HG02642 (cell line): ENCODE measurements around the gene DUSP16.

Source experiments
- ATAC-seq: cut with Tn5 transposase; IDR thresholded peaks from one replicate; pipeline ENCODE4 v1.9.1; 2021; ENCODE audit warnings: mild to moderate bottlenecking; ENCODE audit not compliant: unreplicated experiment, poor library complexity

Gene DUSP16

DNA sequence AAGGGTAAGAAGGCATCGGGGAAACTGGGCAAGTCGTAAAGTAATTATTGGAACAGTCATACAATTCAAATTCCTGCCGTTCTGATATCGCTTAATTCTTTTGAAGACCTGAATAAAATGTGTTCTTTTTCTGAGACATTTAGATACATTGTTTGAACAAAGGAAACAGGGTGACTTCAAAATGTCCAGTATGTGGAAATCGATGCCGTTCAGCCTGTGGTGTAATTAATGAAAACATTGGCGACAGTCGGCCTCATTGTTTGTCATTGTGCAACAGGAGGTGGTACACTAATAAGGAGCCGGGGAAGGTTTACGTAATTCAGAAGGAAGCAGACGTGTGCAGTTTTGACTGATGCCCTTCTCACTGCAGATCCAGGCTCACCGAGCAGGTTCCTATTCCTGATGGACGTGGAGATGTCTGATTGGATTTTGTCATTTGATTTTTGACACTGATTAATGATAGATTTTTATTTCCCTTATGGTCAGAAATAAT lies 113.1 kb downstream of the DUSP16 start:
- ATAC-seq = no peak

DNA sequence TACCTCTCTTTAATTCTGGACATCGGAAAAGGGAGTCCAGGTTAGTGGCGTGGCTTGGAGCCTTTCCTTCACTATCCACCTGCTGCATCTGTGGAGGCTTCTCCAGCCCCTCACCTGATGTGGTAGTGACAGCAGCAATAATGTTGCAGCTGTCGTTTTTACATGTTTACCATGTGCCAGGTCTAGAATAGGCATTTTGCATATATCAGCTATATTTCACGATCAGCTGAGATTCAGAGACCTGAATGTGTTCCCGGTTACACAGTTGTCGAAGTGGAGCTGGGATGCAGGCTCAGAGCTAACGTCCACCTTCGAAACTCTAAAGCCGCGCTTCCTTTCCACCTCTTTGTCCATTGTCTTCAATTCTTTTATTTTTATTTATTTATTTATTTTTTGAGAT lies 114.8 kb downstream of the DUSP16 start:
- ATAC-seq = no peak

DNA sequence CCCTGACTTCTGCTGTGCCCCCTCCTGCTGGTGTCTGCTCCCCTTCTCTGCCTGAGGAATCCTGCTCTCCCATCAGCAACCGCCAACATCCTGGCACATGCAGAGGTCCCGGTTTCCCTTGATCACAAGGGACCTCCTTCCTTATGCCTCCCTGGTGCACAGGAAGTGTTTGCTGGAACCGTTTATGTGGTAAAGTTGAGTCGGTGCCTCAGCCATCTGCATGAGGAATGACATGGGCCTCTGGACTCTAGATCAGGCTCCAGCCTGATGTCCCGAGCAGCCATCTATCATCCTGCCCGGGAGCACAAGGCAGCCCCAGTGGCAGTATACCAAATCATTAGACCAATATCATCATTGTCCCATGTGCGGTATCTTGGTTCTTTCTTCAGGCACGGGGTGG lies 115.4 kb downstream of the DUSP16 start:
- ATAC-seq = no peak

DNA sequence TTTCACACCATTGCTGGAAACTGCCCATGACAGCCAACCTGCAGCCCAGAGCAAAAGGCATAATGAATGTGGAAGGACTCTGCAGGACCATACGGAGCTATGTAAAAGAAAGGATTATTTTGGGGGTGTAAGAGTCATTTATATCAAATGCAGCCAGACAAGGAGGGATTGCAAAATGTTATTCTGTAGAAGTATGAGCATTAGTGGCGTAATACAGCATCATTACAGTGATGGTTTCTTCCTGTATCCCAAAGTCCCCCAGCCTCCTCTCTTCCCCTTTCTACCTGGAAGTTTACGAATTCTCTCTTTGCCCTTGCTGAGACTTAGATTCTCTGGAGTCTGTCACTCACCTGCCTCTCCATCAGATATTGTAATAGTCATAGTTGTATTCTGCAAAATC lies 115.9 kb downstream of the DUSP16 start:
- no peak for ATAC-seq

DNA sequence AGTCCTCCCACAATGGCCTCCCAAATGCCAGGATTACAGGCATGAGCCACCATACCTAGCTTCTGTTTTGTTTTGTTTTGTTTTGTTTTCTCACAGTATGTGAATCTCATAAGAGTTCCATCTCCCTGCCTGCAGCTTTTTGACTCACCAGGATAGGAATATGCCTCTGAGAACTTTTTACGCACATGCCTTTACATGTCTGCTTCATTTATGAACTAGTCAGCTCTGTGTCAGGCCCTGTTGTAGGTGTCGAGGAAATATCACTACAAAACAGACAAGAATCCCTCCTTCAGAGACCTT lies 116.8 kb downstream of the DUSP16 start:
- no peak for ATAC-seq

DNA sequence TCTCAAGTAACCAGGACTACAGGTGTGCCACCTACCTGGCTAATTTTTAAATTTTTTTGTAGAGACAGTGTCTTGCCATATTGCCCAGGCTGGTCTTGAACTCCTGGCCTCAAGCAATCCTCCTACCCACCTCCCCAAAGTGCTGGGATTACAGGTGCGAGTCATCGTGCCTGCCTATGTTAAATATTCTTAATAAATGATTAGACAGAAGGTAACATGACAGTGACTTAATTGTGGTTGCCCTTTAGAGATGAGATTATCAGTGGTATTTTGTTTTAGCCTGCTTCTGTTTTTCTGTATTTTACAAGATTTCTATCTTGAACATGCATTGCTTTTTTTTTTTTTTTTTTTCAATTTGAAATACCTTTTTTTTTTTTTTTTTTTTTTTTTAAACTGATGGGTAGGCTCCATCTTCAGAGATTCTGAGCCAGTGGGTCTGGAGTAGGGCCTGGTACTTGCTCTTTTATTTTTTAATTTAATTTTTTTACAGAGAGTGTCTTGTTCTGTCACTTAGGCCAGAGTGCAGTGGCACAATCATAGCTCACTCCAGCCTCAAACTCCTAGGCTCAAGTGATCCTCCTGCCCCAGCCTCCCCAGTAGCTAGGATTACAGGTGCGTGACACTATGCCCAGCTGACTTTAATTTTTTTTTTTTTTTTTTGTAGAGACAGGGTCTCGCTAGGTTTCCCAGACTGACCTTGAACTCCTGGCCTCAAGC lies 117.3 kb downstream of the DUSP16 start:
- ATAC-seq = no peak

DNA sequence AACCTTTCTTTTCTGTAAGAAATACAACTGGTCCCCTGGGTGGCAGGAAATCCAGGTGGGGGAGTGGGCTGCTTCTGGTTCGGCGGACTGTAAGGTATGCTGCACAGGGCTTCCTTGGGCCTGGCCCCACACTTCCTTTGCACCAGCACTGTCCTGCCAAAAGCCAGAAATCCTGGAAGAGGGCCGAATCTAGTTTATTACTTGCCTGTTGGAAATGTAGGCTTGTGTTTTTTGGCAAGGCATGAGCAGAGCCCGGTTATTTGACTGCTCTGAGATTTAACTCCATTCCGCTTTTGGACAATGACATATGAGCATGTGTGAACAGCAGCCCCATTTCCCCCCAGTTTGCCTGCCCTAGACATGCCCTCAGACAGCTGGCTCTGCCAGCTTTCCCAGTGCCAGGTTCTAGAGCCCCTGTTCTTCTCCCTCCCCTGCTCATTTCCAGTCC lies 119.2 kb downstream of the DUSP16 start:
- no peak for ATAC-seq

DNA sequence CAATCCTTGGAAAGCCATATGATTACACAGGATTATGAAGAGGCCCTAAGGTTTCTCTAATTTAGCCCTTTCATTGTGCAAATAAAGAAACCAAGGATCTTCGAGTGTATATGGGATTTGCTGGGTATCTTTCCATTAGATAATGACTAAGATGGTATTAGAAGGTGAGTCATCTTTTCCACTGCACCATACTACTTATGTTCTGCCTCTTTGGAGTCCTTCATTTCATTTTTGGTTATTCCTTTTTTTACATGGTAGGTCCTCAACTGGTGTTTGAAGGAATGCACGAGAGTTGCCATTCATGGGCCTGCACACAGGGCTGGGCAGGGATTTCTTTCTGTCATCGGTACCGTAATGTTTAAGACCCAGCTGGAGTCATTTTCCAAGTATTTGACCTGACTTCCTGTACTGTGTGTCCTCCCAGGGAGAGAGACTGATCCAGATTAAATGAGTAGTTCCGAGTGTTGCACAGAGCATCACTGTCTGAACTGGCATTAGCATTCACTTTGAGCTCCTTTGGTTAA lies 120.1 kb downstream of the DUSP16 start:
- ATAC-seq = no peak

DNA sequence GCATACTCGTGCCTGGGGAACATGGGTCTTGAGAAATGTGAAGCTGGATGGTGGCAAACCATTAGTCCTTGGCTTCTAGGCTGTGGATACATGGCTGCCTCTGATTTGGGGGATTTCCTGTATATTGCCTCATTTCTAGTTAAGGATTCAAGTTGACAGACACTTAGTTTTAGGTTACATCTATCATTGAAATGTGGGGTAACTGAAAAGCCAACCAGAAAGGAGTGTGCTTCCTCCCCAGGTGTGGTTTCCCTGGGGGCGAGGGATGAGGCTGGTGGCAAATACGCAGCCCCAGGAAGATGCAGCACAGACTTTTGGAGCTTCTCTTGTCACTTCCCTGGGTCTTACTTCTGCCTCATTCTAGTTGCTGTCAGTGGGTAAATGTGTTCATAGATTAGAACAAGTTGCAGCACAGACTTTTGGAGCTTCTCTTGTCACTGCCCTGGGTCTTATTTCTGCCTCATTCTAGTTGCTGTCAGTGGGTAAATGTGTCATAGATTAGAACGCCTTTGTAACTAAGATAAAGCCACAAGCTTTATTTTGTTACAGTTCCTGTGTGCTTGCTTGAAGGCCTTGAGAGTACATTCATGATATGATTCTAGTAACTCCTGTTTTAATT lies 120.7 kb downstream of the DUSP16 start:
- ATAC-seq = no peak

DNA sequence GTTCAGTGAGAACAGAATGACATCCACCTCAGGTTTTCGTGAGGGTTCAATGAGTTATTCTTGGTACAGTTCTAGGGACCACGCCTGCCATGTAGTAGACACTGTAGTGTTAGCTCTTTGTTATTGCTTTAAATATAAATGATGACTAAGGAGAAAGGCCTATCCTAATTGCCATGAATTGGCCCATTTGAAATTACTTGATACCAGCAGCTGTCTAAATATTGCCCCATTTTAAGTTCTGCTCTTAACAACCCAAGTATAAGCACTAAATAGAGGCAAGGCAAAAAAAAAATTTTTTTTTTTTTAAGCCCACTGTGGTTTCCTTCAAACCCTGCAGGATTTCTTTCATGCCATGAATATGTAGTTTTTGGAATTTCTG lies 121.2 kb downstream of the DUSP16 start:
- ATAC-seq = no peak

DNA sequence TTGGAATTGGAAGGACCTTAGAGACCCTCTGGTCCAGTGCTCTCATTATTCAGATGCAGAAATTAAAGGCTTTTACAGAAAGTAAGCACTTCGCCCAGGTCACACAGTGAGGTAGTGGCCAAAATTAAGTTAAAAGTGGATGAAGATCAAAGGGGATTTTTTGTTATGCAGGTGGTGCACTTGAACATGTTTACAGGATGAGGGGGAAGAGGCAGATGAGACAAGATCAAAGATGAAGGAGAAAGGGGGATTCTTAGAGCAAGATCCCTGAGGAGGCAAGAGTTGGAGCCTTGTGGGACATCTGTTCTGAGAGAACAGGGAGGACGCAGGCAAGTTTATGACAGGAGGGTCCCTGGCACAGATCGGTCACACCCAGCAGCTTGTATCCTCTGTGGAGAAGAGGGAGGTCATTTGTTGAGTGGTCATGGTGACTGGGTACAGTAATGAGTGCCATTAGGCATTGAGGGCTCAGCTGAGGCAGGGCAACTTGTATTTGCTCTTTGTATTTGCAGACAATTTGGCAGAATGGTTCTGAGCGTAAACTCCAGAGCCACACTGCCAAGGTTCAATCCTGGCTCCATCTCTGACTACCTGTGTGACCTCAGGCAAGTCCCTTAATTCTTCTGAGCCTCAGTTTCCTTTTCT lies 121.8 kb downstream of the DUSP16 start:
- ATAC-seq = no peak

DNA sequence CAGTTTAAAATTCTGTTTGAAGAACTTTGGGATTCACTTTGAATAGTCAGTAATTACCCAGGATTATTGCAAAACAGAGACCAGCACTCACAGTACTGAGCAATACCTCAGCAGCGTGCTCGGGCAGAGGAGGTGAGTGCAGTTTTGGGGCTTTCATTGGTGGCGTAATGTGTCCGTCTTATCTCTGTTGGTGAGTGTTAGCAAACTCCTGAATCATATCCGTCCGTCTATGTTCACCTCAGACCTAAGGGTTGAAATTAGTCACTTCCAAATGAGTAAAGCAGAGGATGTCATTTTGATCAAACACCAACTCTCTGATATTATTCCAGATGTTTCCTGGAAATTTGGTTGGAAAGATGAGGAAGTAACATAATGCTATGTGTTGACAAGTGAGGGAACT lies 123.0 kb downstream of the DUSP16 start:
- no peak for ATAC-seq

DNA sequence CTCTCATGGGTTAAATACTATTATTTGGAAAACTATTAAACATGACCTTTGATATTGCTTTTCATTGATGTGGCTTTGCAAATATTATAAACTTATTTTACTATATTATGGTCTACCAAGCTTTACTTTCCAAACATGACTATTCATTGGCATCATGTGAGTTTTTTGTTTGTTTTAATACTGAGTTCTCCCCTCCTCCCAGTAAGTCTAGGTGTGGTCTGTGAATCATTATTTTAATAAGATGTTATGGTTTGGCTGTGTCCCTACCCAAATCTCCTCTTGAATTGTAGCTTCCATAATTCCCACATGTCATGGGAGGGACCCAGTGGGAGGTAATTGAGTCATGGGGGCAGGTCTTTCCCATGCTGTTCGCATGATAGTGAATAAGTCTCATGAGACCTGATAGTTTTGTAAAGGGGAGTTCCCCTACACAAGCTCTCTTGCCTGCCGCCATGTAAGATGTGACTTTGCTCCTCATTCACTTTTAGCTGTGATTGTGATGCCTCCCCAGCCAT lies 125.8 kb downstream of the DUSP16 start:
- ATAC-seq = no peak

DNA sequence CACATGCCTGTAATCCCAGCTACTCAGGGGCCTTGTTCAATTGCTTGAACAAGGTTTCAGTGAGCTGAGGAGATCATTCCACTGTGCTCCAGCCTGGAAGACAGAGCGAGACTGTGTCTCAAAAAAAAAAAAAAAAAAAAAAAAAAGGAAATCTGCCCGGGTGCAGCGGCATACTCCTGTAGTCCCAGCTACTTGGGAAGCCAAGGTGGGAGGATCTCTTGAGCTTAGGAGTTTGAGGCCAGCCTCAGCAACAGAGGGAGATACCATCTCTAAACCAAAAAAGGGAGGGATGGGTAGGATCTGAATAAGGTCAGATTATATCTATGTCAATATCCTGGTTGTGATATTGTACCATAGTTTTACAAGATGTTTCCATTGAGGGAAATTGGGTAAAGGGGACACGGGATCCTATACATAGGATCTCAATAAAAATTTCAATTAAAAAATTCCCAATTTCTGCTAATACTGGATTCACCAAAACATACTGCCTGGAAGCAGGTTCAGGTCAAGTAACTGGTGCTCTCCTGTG lies 129.4 kb downstream of the DUSP16 start:
- ATAC-seq = no peak

DNA sequence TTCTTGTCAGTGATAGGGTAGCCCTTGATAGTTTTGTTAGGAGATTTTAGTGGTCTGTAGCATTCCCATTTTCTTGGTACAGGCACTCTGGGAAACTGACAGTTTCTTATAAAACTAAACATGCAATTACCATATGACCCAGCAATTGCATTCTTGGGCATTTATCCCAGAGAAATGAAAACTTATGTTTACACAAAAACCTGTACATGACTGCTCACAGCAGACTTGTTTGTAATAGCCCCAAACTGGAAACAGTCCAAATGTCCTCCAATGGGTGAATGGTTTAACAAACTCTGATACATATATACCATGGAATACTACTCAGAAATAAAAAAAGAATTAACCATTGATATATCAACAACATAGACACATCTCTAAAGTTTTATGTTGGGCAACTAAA lies 130.3 kb downstream of the DUSP16 start:
- no peak for ATAC-seq

DNA sequence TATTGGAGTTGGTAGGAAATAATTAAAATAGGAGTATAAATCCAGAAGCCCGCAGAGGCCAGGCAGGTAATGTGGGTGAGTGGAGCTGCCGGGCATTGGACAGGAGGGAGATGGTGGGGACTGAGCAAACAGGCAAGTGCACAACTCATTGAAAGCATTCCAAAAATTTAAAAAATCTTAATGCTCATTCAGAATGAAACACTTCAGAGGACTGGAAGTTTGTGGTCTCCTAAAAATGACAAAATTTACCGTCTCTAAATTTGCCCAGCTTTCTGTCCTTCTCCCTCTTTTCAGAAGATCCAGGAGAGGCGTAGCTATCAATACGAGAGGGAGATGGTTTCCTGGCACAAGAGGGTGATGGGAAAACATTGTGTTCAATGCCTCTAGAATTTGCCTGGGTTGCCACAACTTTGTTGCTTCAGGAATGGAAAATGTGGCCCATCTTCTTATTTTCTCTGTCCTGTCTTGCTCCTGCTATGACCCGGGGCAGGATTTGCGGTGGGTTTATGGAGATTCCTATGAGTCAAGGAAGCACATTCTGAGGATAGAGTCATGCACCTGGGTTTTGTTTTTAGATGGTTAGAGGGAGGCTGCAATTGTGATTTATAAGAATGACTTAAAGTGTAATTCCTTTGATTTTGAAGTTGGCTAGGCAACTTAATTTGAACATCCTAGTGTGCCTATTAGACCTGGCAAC lies 133.6 kb downstream of the DUSP16 start:
- no peak for ATAC-seq

DNA sequence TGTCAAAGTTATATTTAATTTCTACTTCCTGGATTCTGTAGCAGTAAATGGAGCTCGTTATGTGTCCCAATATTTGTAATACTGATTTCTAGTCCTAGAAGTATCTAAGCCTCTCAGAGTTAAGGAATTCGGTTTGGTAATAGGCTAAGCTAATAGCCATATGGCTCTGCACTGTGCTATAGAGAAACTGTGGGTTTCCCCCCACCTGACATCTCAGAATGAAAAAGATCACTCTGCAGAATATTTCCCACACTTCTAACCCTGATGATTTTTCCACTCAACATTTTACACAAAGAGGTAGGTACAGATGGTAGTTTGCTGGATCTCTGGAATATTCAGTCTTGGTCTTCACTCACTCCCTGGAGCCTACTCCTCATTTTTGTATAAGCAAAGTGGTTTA lies 134.6 kb downstream of the DUSP16 start:
- no peak for ATAC-seq

DNA sequence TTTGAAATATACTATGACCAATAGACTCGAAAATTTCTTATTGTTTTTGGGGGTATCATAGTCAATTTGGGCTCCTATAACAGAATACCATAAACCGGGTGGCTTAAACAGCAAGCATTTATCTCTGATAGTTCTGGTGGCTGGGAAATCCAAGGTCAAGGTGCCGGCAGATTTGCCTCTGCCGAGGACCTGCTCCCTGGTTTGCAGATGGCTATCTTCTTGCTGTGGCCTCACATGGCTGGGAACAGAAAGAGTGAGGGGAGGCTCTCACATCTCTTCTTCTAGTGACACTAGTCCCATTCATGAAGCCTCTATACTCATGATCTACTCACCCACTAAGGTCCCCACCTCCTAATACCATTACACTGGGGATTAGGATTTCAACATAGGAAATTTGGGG lies 135.1 kb downstream of the DUSP16 start:
- ATAC-seq = no peak

DNA sequence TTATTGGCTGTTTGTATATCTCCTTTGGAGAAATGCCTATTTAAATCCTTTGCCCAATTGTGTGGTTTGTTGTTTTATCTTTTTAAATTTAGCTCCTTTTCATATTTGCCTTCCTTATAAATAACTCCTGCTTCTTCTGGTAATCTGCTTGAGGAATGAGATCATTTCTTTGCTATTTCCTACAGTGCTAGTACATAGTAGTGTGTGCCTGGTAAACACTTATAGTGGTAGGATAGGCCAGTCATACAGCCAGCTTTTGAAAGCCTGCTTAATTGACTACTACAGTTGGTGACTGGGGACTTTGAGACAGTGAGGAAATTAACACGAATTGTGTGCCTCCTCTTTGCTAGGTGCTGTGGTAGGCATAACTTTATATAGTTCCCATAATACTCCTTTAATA lies 137.0 kb downstream of the DUSP16 start:
- no peak for ATAC-seq

DNA sequence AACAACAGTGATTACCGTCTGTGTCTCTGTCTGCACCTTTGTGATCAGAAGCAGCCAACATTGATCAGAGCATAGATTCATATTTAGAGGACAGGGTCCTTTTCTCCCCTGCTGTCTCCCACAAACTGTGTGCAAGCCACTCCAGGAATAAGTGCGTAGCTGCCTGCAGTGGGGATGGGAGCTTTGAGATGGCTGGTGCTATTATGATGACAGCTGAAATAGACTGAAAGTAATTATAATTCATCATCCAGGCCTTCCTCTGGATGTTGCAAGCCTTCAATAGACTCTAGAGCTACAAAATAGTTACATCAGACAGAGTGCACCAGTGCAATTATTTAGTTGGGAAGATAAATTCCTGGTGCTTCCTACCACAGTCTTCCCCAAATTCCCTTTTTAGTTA lies 137.7 kb downstream of the DUSP16 start:
- no peak for ATAC-seq
